Muscle layer of duodenum (tissue), 2 donors: ENCODE data around the gene CALR3.

ENCODE experiments used
- H3K27ac ChIP-seq: one replicate; pipeline ENCODE4 v1.7.0; 2013; ENCODE audit warnings: mild to moderate bottlenecking, low read length
- H3K27me3 ChIP-seq: one replicate; pipeline ENCODE4 v1.7.0; 2013; ENCODE audit warnings: low read depth, mild to moderate bottlenecking, control low read depth, low read length
- H3K36me3 ChIP-seq, 2 donors: one replicate each; pipeline ENCODE4 v1.7.0; 2013; ENCODE audit warnings: low read length in 2 of 2, control low read depth in 1 of 2, mild to moderate bottlenecking in 1 of 2; ENCODE audit not compliant: insufficient read depth in 2 of 2, control insufficient read depth in 1 of 2
- H3K4me1 ChIP-seq, 2 donors: one replicate each; pipeline ENCODE4 v1.7.0; 2013; ENCODE audit warnings: low read length in 2 of 2, mild to moderate bottlenecking in 2 of 2, control low read depth in 1 of 2, moderate library complexity in 1 of 2; ENCODE audit not compliant: insufficient read depth in 2 of 2, control insufficient read depth in 1 of 2
- H3K4me3 ChIP-seq, 2 donors: one replicate each; pipeline ENCODE4 v1.7.0; 2013; ENCODE audit warnings: low read length in 2 of 2, low read depth in 1 of 2, mild to moderate bottlenecking in 1 of 2
- H3K9me3 ChIP-seq, 2 donors: one replicate each; pipeline ENCODE4 v1.7.0; 2013; ENCODE audit warnings: low read length in 2 of 2, control low read depth in 1 of 2, mild to moderate bottlenecking in 1 of 2; ENCODE audit not compliant: control insufficient read depth in 1 of 2
- donor health status: healthy.

Gene CALR3

GRCh38 chr19:16435238-16435917, 60.6 kb downstream of the CALR3 start:
- Histone ChIP-seq H3K27ac (peak overlapping the region; percentile 72), H3K4me3 (no peak overlapping the region), H3K4me1 (peaks cover 4 to 20% of the 10 kb centered on the region in 2 donors), H3K9me3 (no peaks in the 10 kb centered on the region), H3K27me3 (no peaks in the 10 kb centered on the region), H3K36me3 (peaks cover 8 to 30% of the 10 kb centered on the region in 2 donors)

- H3K27me3 ChIP-seq, result no peaks in the 10 kb centered on the region
- H3K4me3 ChIP-seq, result no peak overlapping the region
- peaks cover 5 to 37% of the 10 kb centered on the region in 2 donors for H3K36me3 ChIP-seq
- H3K4me1 ChIP-seq, result peaks cover 4 to 20% of the 10 kb centered on the region in 2 donors
- H3K9me3 ChIP-seq, result no peaks in the 10 kb centered on the region
- no peak overlapping the region for H3K27ac ChIP-seq
Observed at GRCh38 chr19:16433986-16434385, 62.0 kb downstream of the CALR3 start.

- Histone ChIP-seq H3K27me3 (no peaks in the 10 kb centered on the region), H3K4me1 (peaks cover 0 to 2% of the 10 kb centered on the region in 2 donors), H3K4me3 (no peak overlapping the region), H3K9me3 (no peaks in the 10 kb centered on the region), H3K27ac (no peak overlapping the region), H3K36me3 (peaks cover 21 to 58% of the 10 kb centered on the region in 2 donors)
Observed at GRCh38 chr19:16429759-16430091, 66.2 kb downstream of the CALR3 start.

- Histone ChIP-seq H3K36me3 (peaks cover 24 to 62% of the 10 kb centered on the region in 2 donors), H3K9me3 (no peaks in the 10 kb centered on the region), H3K27me3 (no peaks in the 10 kb centered on the region), H3K27ac (no peak overlapping the region), H3K4me1 (no peaks in the 10 kb centered on the region), H3K4me3 (no peak overlapping the region)
Observed at GRCh38 chr19:16429066-16429758, 66.8 kb downstream of the CALR3 start.
